ENCODE measurements around the gene PRSS12. TPM values are rescaled to one million over a fixed set of nuclear protein-coding genes. Genes with fewer than 3 reads are reported as not detected.

Gene PRSS12
- total RNA-seq, 1 donor from 2014 or later = 8.5 TPM

GRCh38 chr4:118281611-118282442, 71.0 kb downstream of the PRSS12 start:
- no peaks in the 10 kb centered on the region for H3K9me3 ChIP-seq
- peaks cover 25% of the 10 kb centered on the region for H3K36me3 ChIP-seq
- no peaks in the 10 kb centered on the region for H3K27me3 ChIP-seq (ENCODE audit: low read depth)
- peak overlapping the region; percentile 5 for H3K27ac ChIP-seq
- no peak overlapping the region for H3K4me3 ChIP-seq
- intact Hi-C loops (cut with DNase I) = no loop called here
- DNase-seq = no peak
- H3K4me1 ChIP-seq = peaks cover 43% of the 10 kb centered on the region
- TF ChIP-seq, protein P1, sequence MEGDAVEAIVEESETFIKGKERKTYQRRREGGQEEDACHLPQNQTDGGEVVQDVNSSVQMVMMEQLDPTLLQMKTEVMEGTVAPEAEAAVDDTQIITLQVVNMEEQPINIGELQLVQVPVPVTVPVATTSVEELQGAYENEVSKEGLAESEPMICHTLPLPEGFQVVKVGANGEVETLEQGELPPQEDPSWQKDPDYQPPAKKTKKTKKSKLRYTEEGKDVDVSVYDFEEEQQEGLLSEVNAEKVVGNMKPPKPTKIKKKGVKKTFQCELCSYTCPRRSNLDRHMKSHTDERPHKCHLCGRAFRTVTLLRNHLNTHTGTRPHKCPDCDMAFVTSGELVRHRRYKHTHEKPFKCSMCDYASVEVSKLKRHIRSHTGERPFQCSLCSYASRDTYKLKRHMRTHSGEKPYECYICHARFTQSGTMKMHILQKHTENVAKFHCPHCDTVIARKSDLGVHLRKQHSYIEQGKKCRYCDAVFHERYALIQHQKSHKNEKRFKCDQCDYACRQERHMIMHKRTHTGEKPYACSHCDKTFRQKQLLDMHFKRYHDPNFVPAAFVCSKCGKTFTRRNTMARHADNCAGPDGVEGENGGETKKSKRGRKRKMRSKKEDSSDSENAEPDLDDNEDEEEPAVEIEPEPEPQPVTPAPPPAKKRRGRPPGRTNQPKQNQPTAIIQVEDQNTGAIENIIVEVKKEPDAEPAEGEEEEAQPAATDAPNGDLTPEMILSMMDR (IDR thresholded peaks at IDR 0.05) = no peak
- no peak for ATAC-seq

GRCh38 chr4:118280501-118281218, 72.1 kb downstream of the PRSS12 start:
- Histone ChIP-seq H3K4me1 (peaks cover 43% of the 10 kb centered on the region), H3K4me3 (peak overlapping the region; percentile 86), H3K36me3 (peaks cover 25% of the 10 kb centered on the region), H3K27ac (no peak overlapping the region), H3K27me3 (ENCODE audit: low read depth) (no peaks in the 10 kb centered on the region), H3K9me3 (no peaks in the 10 kb centered on the region)
- ATAC-seq (peak; percentile 49 to 61), DNase-seq (no peak)
- intact Hi-C loops (cut with DNase I) = no loop called here
- TF ChIP-seq, protein P1 (IDR thresholded peaks at IDR 0.05) = peak; percentile 56

DNA sequence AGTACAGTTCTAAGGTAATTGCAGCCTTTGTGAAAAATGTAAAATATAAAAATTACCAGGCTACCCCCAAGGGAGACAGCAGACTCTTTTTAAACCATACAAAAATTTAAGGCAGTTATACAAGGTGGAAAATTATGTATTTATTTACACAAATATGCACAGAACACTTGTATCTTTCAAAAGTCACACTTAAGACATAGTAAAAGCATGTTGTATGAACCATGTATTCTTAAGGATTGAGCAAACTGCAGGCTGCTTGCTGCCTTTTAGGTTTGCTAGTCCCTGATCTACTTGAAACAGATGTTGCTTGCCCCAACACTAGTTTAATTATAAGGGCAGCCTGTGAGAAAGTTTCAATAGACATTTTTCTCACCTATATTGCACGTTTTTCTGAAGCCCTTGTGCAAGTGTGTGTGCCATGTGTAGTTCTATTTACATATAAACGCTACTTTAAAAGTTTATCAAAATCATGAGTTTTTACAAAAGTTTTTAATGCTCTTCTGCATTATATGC, 72.8 kb downstream of the PRSS12 start:
- no peaks in the 10 kb centered on the region for H3K27me3 ChIP-seq (ENCODE audit: low read depth)
- TF ChIP-seq, protein P1 (IDR thresholded peaks at IDR 0.05) = no peak
- H3K4me3 ChIP-seq = peak overlapping the region; percentile 86
- H3K27ac ChIP-seq = peak overlapping the region; percentile 97
- peaks cover 43% of the 10 kb centered on the region for H3K4me1 ChIP-seq
- ATAC-seq (no peak), DNase-seq (no peak)
- H3K36me3 ChIP-seq = peaks cover 25% of the 10 kb centered on the region
- intact Hi-C loops (cut with DNase I) = no loop called here
- no peaks in the 10 kb centered on the region for H3K9me3 ChIP-seq

- DNase-seq = no peak
- TF ChIP-seq, protein P1 (IDR thresholded peaks at IDR 0.05) = no peak
- H3K9me3 ChIP-seq = no peaks in the 10 kb centered on the region
- peak overlapping the region; percentile 86 for H3K4me3 ChIP-seq
- no peaks in the 10 kb centered on the region for H3K27me3 ChIP-seq (ENCODE audit: low read depth)
- no peak for ATAC-seq
- H3K36me3 ChIP-seq = peaks cover 25% of the 10 kb centered on the region
- intact Hi-C loops (cut with DNase I) = no loop called here
- peaks cover 43% of the 10 kb centered on the region for H3K4me1 ChIP-seq
- H3K27ac ChIP-seq = peak overlapping the region; percentile 97
Observed at GRCh38 chr4:118279328-118279727, 73.5 kb downstream of the PRSS12 start.

GRCh38 chr4:118278473-118279274, 74.1 kb downstream of the PRSS12 start:
- intact Hi-C loops (cut with DNase I) = no loop called here
- peaks cover 25% of the 10 kb centered on the region for H3K36me3 ChIP-seq
- H3K4me3 ChIP-seq = peak overlapping the region; percentile 86

More at GRCh38 chr4:118278473-118279274, 74.1 kb downstream of the PRSS12 start:
- Histone ChIP-seq H3K4me1 (peaks cover 43% of the 10 kb centered on the region), H3K9me3 (no peaks in the 10 kb centered on the region), H3K27ac (peak overlapping the region; percentile 97), H3K27me3 (ENCODE audit: low read depth) (no peaks in the 10 kb centered on the region)
- TF ChIP-seq, protein P1 (IDR thresholded peaks at IDR 0.05) = no peak
- DNase-seq (peak; percentile 98), ATAC-seq (peak; percentile 98 to 99)

All from lower lobe of right lung (tissue), 2 donors.